Effector CD8-positive, alpha-beta T cell (primary cell): ENCODE measurements around the gene RAC3.

Experiments
- DNase-seq: peaks from one replicate; lab custom pipeline; 2025; lab: John Stamatoyannopoulos, UW

RAC3 gene

GRCh38 chr17:82076018-82076784 lies 44.7 kb downstream of the RAC3 start:
- DNase-seq: no peak

GRCh38 chr17:82076785-82077591 lies 45.5 kb downstream of the RAC3 start:
- DNase-seq: no peak

GRCh38 chr17:82077617-82078358 lies 46.3 kb downstream of the RAC3 start:
- no peak for DNase-seq

- no peak for DNase-seq
Measured at GRCh38 chr17:82078433-82078832, 47.0 kb downstream of the RAC3 start.

GRCh38 chr17:82079001-82079677 lies 47.7 kb downstream of the RAC3 start:
- DNase-seq: no peak

GRCh38 chr17:82080048-82080788 lies 48.7 kb downstream of the RAC3 start:
- DNase-seq: no peak

- no peak for DNase-seq
Measured at GRCh38 chr17:82080789-82081464, 49.4 kb downstream of the RAC3 start.

GRCh38 chr17:82081546-82081945 lies 50.1 kb downstream of the RAC3 start:
- DNase-seq: no peak

GRCh38 chr17:82081966-82082365 lies 50.5 kb downstream of the RAC3 start:
- no peak for DNase-seq

GRCh38 chr17:82082456-82082855 lies 51.0 kb downstream of the RAC3 start:
- no peak for DNase-seq

- DNase-seq: no peak
Measured at GRCh38 chr17:82083009-82083408, 51.5 kb downstream of the RAC3 start.
